ENCODE measurements around the gene DLG2. TPM values are rescaled to one million over a fixed set of nuclear protein-coding genes. Genes with fewer than 3 reads are reported as not detected.

The DLG2 gene
- polyA plus RNA-seq, 3 donors: 0.24 to 0.39 TPM; not detected in 1

DNA sequence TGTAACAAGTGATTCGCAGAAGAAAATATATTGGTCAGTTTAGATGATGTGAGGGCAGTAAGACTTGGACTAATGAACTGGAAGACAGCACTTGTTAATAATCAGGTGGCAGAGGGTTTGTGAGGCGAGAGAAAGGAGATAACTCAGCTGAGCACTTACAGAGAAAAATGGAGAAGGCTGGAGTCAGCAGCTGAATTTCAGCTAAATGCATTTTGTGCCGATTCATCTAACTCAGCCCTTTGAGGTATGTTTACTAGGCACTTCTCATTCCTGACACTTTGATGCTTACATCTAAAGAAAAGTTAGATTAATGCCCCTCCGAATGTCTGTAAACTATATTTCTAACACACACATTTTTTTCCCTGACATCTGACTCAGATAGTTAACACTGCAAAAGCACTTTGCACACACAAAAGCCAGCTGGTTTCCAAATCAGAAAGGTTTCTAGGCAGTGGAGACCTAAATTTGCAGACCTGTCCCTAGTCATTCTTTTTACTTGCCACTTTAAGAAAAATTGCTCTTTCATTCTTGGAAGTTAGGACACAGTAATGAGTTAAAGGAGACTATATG is 1481.4 kb downstream of the DLG2 start:
- H3K9ac ChIP-seq (ENCODE audit: insufficient read depth, low read length, poor library complexity, severe bottlenecking): no peak overlapping the region
- 57% methylated on average over 3 of the region's 4 CpGs for WGBS (ENCODE audit: insufficient coverage)
- Mint-ChIP-seq H3K9me3 (peaks cover 0 to 2% (median 0%) of the 10 kb centered on the region in 7 donors), H3K27me3 (ENCODE audit: low read depth in 3 of 3) (no peaks in the 10 kb centered on the region), H3K36me3 (no peaks in the 10 kb centered on the region), H3K27ac (no peak overlapping the region), H3K4me1 (no peaks in the 10 kb centered on the region), H3K4me3 (no peak overlapping the region)
- H3K9me3 ChIP-seq (replicated peaks in 1 of 2; ENCODE audit: control insufficient read depth in 1 of 2, insufficient read depth in 1 of 2, low read length in 2 of 2): peaks cover 0 to 3% of the 10 kb centered on the region in 2 donors
- no peak overlapping the region for H2AFZ ChIP-seq (ENCODE audit: insufficient read depth, low read depth, low read length, poor library complexity, severe bottlenecking)
- H3K27me3 ChIP-seq (ENCODE audit: control insufficient read depth in 2 of 2, insufficient read depth in 2 of 2, low read length in 2 of 2): no peaks in the 10 kb centered on the region
- no peak for DNase-seq
- intact Hi-C loops (cut with micrococcal nuclease): no loop called here
- H3K79me2 ChIP-seq (ENCODE audit: insufficient read depth, low read length): no peaks in the 10 kb centered on the region
- H3K27ac ChIP-seq (ENCODE audit: low read depth in 1 of 2, low read length in 2 of 2): no peak overlapping the region
- no peak overlapping the region for H3K4me2 ChIP-seq (replicated peaks; ENCODE audit: extremely low read depth, low read length, poor library complexity, severe bottlenecking)
- H4K20me1 ChIP-seq (ENCODE audit: insufficient read depth, low read length): no peaks in the 10 kb centered on the region
- no peak for TF ChIP-seq CTCF (IDR thresholded peaks at IDR 0.05)
- H3K4me3 ChIP-seq (replicated peaks in 1 of 3; ENCODE audit: low read depth in 2 of 3, low read length in 3 of 3): no peak overlapping the region
- no peaks in the 10 kb centered on the region for H3K4me1 ChIP-seq (ENCODE audit: control insufficient read depth in 1 of 2, insufficient read depth in 2 of 2, low read length in 2 of 2)
- no peaks in the 10 kb centered on the region for H3K36me3 ChIP-seq (replicated peaks in 1 of 2; ENCODE audit: control insufficient read depth in 1 of 2, insufficient read depth in 2 of 2, low read length in 2 of 2)

GRCh38 chr11:84144531-84144930 is 1482.6 kb downstream of the DLG2 start:
- H3K4me2 ChIP-seq (replicated peaks; ENCODE audit: extremely low read depth, low read length, poor library complexity, severe bottlenecking): no peak overlapping the region
- Mint-ChIP-seq H3K27ac (no peak overlapping the region), H3K27me3 (ENCODE audit: low read depth in 3 of 3) (no peaks in the 10 kb centered on the region), H3K4me3 (no peak overlapping the region), H3K4me1 (no peaks in the 10 kb centered on the region), H3K36me3 (no peaks in the 10 kb centered on the region), H3K9me3 (peaks cover 0 to 2% (median 0%) of the 10 kb centered on the region in 7 donors)
- no peaks in the 10 kb centered on the region for H3K27me3 ChIP-seq (ENCODE audit: control insufficient read depth in 2 of 2, insufficient read depth in 2 of 2, low read length in 2 of 2)
- DNase-seq: no peak
- H3K79me2 ChIP-seq (ENCODE audit: insufficient read depth, low read length): no peaks in the 10 kb centered on the region
- H3K4me1 ChIP-seq (ENCODE audit: control insufficient read depth in 1 of 2, insufficient read depth in 2 of 2, low read length in 2 of 2): no peaks in the 10 kb centered on the region
- no peak overlapping the region for H3K4me3 ChIP-seq (replicated peaks in 1 of 3; ENCODE audit: low read depth in 2 of 3, low read length in 3 of 3)
- H3K36me3 ChIP-seq (replicated peaks in 1 of 2; ENCODE audit: control insufficient read depth in 1 of 2, insufficient read depth in 2 of 2, low read length in 2 of 2): no peaks in the 10 kb centered on the region
- no peak overlapping the region for H3K27ac ChIP-seq (ENCODE audit: low read depth in 1 of 2, low read length in 2 of 2)
- TF ChIP-seq CTCF (IDR thresholded peaks at IDR 0.05): no peak
- no peaks in the 10 kb centered on the region for H4K20me1 ChIP-seq (ENCODE audit: insufficient read depth, low read length)
- H2AFZ ChIP-seq (ENCODE audit: insufficient read depth, low read depth, low read length, poor library complexity, severe bottlenecking): no peak overlapping the region
- no peak overlapping the region for H3K9ac ChIP-seq (ENCODE audit: insufficient read depth, low read length, poor library complexity, severe bottlenecking)
- H3K9me3 ChIP-seq (replicated peaks in 1 of 2; ENCODE audit: control insufficient read depth in 1 of 2, insufficient read depth in 1 of 2, low read length in 2 of 2): no peaks in the 10 kb centered on the region
- intact Hi-C loops (cut with micrococcal nuclease): no loop called here

All from CD14-positive monocyte (primary cell).